Measurements from ENCODE around the gene HNRNPAB.

DNA sequence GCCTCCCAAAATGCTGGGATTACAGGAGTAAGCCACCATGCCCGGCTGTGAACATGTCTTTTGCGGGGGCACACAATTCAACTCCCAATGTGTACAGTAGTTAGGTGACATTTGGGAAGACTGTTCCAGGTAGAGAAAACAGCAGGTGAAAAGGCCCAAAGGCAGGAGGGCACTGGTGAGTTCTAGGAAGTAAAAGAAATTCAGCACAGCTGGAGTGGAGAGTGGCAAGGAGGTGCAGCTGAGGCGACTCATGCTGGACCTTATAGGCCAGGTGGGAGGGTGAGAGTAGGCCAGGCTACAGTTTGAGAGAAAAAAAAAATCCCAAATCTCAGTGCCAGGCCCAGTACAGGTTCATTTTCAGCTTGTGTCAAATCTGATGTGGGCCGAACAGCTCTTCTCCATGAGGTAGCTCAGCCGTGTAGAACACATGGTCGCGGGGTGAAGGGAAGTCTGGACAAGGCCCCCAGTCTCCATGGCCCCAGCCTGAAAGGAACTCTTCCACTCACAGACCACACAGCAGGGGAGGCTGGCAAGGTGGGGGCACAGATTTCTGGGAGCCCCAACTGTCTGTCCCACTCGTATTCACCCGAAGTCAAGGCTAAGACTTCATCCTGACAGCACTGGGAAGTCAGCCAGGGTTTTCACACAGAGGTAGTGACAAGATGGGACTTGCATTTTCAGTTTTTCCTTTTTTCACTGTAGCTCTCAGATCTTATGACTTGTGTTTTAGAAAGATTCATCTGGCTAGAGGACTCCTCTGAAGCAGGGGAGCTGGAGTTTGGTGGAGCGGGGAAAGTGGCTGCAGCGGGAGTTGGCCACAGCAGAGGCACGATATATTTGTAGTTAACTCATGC lies 4.5 kb upstream of the HNRNPAB start:
- TF ChIP-seq, protein P1, sequence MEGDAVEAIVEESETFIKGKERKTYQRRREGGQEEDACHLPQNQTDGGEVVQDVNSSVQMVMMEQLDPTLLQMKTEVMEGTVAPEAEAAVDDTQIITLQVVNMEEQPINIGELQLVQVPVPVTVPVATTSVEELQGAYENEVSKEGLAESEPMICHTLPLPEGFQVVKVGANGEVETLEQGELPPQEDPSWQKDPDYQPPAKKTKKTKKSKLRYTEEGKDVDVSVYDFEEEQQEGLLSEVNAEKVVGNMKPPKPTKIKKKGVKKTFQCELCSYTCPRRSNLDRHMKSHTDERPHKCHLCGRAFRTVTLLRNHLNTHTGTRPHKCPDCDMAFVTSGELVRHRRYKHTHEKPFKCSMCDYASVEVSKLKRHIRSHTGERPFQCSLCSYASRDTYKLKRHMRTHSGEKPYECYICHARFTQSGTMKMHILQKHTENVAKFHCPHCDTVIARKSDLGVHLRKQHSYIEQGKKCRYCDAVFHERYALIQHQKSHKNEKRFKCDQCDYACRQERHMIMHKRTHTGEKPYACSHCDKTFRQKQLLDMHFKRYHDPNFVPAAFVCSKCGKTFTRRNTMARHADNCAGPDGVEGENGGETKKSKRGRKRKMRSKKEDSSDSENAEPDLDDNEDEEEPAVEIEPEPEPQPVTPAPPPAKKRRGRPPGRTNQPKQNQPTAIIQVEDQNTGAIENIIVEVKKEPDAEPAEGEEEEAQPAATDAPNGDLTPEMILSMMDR (IDR thresholded peaks at IDR 0.05): no peak
- no peak for TF ChIP-seq POLR2A (IDR thresholded peaks at IDR 0.05)
